GM18511 (cell line): Measurements from ENCODE around the gene PCLO.
"Not testable (repeated sequence)": the region's sequence is repeated elsewhere in the genome, so short reads cannot be mapped to it uniquely, and the experiment has no call there.

Experiments
- ATAC-seq: cut with Tn5 transposase; IDR thresholded peaks from one replicate; pipeline ENCODE4 v1.9.1; 2021; ENCODE audit warnings: mild to moderate bottlenecking, moderate library complexity; ENCODE audit not compliant: unreplicated experiment

The PCLO gene

DNA sequence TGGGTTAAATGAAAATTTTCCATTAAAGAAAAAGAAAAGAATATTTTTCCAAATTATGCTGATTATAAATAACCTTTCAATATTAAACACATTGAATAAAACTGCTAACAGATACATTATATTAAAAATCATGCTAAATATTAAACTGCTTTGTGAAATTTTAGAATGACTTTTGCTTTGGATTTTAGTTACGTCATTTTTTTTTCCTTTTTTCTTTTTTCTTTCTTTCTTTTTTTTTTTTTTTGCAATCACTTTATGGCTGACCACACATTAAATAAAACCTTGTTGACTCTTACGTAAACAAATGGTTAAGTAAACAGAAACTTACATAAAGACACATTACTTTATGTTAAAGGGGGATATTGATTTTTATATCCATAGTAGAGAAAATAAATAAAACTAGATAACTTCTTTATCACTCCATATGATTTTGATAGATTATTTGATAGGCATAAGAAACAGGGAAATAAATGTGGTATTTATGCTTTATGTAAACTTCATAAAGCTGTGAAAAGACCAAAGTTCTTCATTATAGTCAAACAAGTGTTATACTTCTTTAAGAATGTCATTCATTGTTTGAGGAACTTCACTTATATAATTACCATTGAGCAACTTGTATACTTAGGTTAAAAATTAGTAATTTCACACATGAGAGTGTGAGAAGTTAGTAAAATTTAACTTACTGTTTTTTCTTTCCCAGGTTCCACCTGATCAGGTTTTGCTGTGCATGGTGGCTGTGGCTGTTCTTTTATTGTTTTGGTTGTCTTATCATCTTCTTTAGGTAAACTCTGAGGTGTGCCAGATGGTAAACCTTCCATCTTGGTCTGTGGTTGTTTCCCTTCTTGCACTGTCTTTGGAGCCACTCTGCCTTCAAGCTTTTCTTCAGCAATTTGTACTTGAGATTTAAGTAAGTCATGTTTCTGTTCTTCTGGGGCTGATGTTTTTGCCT, 197.3 kb downstream of the PCLO start:
- no peak for ATAC-seq

- ATAC-seq = peak; percentile 78
These were observed 198.4 kb downstream of the PCLO start for GRCh38 chr7:82964150-82964882.

GRCh38 chr7:82961240-82961639, 201.4 kb downstream of the PCLO start:
- ATAC-seq = no peak

DNA sequence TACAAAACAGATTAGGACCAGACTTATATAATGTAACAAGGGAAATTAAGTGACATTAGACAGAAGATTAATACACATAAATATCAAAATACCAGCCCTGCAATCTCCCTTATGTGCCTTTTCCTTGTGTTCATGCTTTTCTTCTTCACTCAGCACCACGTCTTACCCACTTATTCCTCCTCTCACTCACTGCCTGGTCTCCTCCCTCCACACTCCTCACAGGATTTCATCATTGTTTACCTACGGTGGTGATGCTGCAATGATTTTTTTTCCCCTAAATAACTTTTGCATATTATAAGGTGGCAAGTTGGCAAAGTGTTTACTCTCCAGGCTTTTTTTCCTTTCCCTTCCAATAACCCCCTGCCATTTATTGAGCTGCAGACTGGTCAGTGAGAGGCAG, 203.2 kb downstream of the PCLO start:
- ATAC-seq = no peak

DNA sequence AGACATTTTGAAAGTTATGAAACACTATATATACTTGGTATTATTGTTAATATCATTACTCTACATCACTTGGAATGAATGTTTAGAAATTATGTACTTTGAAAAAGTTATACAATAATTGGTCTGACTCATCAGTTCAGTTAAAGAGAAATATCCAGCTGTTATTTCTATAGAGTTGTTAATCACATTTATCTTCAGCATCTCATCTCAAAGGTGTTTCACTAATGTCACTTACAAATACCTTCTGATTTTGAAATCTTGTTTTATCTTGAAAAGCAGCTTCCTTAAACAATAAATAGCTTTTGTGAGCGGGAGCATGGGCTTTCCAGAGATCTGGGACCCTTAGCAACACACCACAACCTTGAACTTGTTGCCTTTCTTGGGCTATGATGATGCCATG, 205.2 kb downstream of the PCLO start:
- no peak for ATAC-seq

- no peak for ATAC-seq
These were observed 209.2 kb downstream of the PCLO start for GRCh38 chr7:82953324-82954027.

GRCh38 chr7:82950436-82950835, 212.2 kb downstream of the PCLO start:
- no peak for ATAC-seq

- ATAC-seq = no peak
These were observed 217.2 kb downstream of the PCLO start for GRCh38 chr7:82945480-82945879.

GRCh38 chr7:82945056-82945455, 217.6 kb downstream of the PCLO start:
- no peak for ATAC-seq

DNA sequence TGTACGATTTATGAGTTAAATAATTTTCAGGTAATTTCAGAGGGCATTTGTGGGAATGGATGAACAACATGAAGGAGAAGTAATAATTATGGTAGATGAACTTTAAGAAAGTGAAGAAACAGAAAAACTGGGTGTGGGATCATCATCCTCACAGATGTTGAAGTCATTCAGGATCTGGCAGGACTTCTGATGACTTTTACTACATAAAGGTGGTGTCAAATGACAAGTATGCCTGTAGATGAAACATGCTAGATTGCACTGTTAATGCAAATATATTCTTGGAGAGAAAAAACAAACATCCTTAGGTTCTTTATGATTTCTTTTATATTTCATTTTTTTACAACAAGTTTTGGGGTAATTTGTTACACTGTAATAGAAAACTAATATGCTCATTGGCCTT, 230.2 kb downstream of the PCLO start:
- no peak for ATAC-seq

GRCh38 chr7:82926477-82926876, 236.2 kb downstream of the PCLO start:
- peak; percentile 58 for ATAC-seq

- no peak for ATAC-seq
These were observed 237.4 kb downstream of the PCLO start for GRCh38 chr7:82925331-82925730.

GRCh38 chr7:82906502-82906901, 256.2 kb downstream of the PCLO start:
- no peak for ATAC-seq

GRCh38 chr7:82904871-82905270, 257.8 kb downstream of the PCLO start:
- ATAC-seq = no peak

DNA sequence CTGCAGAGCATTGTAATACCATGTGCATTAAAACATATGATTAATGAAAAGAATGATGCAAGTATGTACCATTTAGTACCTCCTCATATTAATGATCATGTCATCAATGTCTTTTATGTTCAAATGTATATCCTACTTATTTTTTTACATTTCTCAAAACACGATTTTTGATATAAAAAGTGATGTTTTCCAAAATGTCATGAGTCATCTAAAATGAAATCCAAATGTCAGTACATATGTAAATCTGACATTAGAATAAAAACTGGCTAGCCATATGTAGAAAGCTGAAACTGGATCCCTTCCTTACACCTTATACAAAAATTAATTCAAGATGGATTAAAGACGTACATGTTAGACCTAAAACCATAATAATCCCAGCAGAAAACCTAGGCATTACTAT, 261.6 kb downstream of the PCLO start:
- ATAC-seq = not testable (repeated sequence)

DNA sequence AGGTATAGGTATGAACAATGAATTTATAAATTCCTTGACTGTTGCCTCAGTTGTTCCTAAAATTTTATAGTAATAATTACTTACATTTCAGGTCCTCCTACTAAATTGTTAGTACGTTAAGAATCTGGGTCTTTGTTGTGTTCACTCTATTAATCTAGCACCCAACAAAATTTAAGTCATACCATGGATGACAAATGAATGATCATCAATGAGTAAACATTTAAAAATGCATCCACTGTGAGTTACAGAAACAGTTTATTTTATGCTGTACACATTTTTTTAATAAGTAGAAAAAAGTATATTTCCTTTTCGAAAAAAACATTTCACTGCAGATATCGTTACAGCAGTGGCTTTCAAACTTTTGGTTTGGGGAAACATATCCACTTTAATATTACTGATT, 265.2 kb downstream of the PCLO start:
- no peak for ATAC-seq

- not testable (repeated sequence) for ATAC-seq
These were observed 268.3 kb downstream of the PCLO start for GRCh38 chr7:82894341-82894740.

DNA sequence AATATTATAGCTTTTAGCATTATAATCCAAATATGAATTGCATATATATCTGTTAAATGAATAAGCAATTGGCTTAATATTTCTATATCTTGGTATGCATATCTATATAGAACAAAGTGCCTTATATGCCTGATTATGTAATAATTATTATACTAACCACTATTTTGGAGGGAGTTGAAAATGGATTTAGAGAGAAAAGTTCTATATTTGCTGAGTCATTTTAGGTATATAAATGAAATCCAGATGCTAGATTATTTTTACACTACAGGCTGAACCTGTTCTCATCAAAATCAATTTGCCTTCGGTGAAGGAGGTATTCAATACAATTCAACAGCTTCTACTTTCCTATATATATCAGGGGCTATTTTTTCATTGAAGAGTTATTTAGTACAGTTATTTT, 276.4 kb downstream of the PCLO start:
- no peak for ATAC-seq

DNA sequence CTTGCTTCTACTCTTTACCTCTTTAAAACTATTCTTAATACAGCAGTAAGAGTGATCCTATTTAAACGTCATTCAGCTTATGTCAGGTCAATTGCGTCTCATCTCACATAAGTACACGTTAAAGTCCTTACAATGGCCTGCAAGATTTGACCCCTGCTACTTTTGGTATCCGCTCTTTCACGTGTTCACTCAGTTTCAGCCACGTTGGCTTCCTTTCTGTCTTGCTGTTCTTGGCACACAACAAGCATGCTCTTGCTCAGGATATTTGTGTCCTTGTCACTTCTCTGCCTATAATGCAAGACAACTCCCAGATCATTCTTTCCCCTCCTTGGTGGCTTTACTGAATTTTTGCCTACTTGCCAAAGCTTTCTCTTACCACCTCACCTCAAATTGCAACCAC, 296.8 kb downstream of the PCLO start:
- no peak for ATAC-seq

DNA sequence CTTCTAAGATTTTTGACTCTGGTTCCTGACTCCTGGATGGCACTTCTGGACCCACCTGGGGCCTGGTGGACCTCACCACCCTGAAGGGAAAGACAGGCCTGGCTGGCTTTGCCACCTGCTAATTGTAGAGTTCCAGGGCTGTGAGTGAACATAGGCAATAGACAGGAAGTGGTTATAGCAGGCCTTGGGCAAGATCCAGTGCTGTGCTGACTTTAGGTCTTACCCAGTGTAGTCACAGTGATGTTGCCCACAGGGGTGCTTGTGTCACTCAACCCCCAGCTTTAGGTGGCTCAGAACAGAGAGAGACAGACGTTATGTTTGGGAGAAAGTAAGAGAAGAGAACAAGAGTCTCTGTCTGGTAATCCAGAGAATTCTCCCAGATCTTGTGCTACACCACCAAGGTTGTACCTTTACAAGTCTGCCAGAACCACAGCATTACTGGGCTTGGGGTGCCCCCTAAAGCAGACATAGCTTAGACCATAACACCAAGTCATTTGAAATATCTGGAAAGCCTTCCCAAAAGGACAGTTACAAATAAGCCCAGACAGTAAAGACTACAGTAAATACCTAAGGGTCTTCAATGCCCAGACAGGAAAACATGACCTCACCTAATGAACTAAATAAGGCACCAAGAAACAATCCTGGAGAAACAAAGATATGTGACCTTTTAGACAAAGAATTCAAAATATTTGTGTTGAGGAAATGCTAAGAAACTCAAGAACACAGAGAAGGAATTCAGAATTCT, 303.4 kb downstream of the PCLO start:
- no peak for ATAC-seq

DNA sequence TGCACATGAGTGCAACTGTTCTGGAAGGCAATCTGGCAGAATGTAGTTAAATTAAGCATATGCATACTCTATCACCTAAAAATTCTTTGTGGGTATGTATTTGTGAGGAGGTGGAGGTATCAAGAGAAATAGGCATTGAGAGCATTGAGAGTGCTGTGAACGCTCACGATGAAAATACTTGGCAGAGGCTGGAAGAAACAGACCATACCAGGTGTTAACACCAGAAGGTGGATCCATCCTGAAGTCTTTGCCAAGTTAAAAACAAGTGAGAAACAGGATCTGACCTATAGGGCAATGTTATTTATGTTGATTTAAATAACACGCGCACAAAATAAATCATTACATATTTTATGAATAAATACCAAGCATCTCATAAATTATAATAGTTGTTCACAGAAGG, 311.6 kb downstream of the PCLO start:
- ATAC-seq = no peak
